ELR (cell line): ENCODE measurements around the gene LRIG1.

ENCODE experiments used
- DNase-seq: peaks from one replicate; pipeline ENCODE4 v3.0.0-alpha.2; 2015; ENCODE audit warnings: low read depth

Gene LRIG1

DNA sequence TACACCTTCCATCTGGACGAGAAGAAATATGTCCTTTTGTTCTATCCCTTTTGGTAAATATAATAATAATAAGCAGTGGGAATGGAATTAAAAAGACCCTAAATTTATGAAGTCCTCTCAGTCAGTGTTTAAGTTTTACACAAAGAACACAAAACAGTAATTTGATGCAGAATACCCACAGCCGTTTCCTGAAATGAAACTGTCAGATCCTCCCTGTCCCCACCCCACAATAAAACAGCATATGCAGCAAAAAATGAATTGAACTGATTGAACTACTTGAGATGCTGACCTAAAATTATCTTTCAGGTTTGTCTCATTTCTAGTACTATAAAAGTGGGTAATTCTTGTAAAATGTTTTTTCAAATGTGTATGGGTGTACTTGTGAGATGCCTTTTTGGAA, 2.2 kb upstream of the LRIG1 start:
- no peak for DNase-seq

DNA sequence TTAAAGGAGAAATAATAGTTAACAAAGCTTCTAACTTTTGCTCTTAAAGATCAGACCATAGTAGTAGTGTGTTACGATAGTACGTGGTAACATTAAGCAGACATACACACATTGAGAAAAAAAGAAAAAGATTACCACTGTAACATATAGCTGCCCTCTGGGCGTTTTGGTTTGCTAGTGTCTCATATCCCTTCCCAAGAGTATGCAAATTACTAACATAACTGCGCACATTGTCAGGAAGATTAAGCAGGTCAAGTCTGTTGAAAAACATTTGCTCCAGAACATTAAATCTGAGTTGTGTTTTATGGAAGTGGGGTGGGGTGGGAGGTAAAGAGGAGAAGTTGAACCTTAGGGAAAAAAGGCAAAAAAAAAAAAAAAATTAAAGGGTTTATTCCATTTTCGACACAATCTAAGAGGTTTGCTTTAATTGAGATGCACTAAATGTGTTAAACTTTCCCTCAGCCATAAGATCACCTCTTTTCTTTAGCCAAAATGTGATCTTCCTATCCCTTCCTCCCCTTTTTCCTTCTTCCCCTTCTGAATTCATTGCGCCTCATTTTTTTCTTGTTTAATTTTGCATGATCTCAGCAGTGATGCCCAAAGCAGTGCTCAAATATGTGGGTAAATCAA, 1.5 kb upstream of the LRIG1 start:
- peak; percentile 33 for DNase-seq

DNA sequence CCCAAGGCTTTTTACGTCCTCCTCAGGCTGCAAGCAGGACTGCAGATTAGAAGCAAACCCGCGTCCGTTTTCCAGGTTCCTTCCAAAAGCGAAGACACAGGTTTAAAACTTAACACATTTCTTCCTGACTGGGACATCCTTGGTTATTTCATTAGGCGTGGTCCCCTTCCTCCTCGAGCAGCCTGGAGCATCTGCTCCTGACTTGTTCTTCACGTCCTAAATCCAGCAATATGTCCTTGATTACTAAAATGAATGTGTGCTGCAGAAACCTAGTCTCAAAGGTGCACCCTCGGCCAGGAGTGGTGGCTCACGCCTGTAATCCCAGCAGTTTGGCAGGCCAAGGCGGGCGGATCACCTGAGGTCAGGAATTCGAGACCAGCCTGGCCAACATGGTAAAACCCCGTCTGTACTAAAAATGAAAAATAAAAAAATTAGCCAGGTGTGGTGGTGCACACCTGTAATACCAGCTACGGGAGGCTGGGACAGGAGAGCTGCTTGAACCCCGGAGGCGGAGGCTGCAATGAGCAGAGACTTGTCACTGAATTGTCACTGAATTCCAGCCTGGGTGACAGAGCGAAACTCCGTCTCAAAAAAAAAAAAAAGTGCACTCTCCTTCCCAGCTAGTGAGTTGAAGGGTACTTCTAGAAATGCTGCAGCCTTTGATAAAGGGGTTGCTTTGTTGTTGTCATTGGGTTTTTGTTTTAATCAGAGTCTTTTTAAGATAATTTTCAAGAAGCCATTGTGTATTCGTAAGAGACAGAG, 842 bp upstream of the LRIG1 start:
- no peak for DNase-seq

DNA sequence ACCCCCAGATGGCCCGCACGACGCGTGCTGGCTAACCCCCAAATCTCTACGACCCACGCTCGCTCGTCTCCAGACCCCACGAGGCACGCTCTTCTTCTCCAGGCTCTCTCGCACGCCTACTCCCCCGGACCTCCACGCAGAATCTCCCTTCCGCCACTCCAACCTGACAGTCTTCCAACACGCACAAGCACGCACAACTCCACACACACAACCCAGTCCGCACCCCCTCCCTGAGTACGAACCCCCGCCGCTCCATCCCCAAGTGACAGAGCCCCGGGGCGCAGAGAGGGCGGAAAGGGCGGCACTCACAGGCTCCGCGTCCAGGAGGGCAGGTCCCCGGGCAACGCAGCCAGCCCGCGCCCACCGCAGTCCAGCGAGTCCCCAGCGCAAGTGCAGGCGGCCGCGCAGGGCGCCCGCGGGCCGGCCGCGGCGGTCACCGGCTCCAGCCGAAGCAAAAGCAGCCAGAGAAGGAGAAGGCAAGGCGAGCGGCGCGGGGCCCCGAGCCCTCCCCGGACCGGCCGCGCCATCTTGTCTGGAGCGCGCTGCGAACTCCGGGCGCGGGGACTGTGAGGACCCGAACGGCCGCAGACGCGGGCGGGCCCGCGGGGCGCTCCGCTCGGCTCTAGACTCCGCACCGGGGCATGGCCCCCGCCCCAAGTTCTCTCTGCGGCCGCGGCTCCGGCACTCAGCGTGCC, 794 bp downstream of the LRIG1 start:
- DNase-seq = peak; percentile 40

DNA sequence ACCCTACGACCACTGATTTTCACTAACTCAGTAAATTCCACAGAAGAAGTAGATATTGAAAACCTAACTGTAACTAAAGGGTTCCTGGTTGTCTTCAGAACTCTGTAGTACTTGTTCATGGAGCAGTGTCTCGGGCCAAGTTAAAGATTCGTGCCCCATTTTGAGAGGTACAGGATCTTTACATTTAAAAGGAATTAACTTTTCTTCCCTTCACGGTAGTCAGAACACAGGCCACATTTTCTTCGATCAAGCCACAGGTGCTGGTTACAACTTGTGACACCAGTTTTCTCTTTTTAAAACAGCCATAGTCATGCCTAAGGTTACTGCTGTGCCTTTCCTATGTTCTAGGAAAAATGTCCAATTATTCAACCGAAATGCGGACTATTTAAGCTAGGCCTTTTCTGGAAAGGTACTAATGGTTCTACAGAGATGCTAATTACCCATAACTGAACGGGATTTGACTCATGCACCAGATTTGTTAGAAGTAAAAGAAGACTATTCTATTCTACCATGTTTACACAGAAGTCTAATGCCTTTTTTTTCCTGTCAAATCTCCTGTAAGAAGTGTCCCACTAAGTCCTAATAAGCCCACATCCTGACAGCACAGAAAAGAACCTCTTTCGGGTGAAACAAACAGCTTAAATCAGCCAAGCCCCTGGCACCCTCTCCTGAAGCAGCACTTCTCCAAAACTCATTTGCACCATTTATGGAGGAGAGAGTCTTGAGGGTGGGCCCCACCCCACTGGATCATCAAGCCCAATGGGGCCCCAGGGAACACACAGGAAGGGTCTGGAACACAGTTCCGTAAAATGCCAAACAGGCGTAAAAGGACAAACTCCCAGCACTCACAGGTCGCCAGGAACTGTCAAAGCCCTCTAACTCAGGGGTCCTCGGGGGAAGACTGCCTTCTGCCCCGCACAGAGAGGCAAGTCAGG, 1.9 kb downstream of the LRIG1 start:
- DNase-seq = no peak

DNA sequence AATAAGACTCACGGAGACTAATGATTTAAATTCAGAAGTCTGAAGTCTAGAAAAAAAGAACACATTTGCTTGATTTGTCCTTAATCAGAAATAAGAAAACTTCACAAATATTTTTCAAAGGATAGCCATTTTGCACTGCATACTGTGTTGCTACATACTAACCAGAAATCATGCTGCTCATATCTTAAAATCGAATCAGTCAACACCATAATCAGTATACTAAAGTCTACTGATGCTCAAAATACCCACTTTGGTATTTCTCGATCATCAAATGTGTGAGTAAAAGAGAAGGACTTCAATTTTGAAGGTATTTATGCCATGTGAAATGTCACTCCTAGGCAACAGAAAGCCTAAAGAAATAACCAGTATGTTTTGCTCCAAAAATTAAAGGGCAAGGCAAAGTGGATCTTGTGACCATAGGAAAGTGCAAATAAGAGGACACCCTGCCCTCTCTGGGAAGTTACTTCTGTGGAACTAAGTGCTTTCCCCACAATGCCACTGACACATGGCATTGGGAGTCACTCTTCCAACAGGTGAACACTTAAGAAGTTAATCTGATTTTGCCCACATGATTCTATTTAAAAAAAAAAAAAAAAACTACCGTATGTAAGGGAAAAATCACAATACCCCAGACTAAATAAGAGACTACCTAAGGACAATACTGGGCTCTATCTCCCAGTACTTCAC, 2.7 kb downstream of the LRIG1 start:
- DNase-seq = no peak

DNA sequence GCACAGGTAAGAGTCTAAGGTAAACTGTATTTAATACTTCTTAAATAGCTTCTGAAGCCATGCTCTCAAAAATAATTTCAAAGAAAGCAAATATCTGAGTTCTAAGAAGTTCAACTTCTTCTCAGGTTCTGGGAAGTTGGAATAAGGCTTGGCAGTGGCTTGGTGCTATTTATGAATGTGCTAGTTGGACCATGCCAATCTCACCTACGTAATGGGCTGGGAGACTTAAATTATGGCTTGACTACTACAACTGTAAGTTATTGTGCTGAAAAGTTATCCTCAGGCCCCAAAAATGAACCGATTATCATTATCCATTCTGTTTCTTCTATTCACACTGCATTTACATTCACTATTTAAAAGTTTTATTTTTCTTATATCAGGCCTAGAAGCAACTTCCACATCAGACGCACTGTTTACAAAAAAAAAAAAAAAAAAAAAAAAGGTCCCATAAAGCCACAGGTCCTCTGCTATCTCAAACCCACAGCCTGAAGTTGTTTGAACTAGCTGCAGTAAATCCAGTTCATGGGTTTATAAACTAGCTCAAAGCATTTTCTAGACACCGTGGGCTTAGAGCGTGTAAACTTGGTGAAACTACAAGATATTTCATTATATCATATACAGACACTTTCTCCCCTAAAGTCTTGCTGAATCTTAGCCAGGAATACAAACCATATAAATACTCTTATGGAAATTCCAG, 3.4 kb downstream of the LRIG1 start:
- DNase-seq = no peak

DNA sequence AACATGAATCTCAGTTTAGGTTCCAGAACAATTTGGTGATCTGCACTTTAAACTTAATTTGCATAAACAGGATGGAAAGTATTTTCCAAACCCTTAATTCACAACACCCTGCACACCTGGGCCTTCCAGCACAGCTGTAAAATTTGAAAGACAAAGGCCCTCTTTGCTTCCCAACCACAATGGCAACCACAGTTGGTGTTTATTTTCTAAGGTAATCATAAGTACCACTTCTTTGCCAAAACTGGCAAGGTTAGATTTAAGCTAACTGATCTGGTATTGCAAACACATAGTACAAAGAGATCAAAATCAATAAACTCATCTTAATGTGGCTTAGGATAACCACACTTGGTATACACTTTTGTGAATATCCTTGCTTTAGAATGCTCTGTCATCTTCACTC, 4.1 kb downstream of the LRIG1 start:
- no peak for DNase-seq

DNA sequence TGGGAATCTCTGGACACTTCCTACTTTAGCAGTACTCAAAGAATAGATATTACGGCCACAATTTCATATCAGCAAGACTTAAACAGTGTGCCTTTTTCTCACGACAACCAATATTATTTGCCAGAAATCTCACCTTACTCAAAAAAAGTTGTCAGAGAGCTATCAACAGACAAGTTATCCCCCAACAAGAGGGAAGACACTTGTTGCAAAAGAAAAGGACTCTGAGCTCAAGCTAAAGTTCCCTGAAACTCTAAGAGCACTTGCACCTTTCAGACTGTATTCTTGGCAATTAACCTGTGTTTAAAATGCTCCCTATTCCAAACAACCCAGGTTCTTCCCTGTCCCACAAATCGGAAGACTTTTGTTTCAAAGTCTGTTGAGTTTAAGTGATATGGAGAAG, 4.5 kb downstream of the LRIG1 start:
- no peak for DNase-seq

DNA sequence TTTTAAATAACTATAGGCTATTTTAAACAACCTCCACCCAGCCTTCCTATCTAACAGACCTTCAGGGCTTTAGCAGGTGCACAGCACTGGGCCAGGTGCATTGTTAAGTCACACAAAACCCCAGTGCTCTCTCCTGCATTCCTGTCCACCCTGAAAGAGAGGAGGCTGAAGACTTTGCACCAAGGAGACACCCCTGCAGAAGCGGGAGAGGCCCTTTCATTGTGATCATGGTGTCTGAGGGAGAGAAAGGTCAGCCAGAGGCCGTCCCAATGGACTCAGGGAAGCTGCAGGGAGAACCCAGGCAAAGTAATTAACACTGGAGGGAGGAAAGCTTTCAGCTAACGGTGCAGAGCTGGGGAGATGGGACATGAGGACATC, 5.2 kb downstream of the LRIG1 start:
- no peak for DNase-seq

DNA sequence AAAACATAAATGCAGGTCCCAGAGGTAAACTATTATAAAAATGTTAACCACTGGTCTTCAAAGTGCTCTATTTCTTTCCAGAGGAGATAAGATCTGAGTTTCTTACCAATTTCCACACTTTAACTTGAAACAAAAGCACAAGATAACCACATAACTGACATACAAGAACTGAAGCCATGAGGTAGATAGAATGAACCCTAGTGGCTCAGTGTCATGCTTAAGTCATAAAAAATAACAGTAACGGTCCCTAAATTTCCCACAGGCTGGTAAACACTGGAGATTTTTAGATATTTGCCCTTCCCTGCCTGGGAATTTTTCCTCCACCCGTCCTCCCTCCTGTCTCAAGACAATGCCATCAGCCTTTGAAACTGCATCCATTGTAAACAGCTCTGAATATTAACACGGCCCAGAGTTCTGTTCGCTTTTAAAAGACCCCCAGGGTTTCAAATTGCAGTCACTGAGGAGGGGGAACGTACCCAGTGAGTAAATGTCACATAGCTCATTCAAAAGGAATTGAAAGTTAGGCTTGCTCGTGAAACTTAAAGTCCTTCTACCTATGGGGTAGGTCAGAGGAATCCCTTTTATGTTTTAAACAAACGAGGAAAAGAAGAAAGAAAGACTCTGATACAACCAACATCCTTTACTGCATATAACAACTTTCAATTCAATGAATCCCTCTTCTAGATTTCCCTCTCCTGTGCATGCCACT, 5.7 kb downstream of the LRIG1 start:
- no peak for DNase-seq

DNA sequence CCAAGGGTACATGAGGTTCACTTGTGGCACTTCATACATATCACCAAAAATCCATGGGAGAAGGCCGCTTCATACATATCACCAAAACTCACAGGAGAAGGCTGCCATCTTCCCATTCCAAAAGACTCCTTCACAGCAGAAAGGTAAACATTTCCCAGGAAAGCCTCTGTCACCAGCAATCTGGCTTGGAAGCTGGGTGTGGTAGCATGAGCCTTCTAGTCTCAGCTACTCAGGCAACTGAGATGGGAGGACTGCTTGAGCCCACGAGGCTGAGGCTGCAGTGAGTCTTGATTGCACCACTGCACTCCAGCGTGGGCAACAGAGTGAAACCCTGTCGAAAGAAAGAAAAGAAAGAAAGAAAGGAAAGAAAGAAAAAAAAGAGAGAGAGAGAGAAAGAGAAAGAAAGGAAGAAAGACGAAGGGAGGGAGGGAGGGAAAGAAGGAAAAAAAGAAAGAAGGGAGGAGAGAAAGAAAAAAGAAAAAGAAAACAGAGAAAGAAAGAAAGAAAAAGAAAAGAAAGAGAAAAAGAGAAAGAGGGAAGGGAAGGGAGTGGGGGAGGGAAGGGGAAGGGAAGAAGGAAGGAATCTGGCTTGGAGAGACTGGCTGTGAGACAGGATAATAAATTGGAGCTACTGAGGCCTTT, 7.2 kb downstream of the LRIG1 start:
- DNase-seq = no peak

DNA sequence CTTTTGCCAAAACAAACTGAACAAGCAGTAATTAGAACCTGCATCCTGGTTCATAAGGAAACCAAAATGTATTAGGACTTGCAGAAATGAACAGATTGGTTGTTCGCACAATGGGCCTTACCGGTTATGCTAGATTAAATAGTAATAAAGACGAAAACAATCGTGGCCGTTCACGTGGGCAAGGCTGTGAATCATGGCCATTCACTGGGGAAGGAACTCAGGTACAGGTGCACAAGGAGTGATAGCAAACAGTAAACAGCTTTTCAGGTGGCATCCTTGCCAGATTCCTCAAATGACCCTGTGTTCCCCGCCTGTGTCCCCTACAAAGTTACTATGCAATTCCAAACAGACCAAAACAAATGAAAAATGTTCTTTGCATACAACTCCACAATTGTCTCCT, 8.2 kb downstream of the LRIG1 start:
- no peak for DNase-seq

DNA sequence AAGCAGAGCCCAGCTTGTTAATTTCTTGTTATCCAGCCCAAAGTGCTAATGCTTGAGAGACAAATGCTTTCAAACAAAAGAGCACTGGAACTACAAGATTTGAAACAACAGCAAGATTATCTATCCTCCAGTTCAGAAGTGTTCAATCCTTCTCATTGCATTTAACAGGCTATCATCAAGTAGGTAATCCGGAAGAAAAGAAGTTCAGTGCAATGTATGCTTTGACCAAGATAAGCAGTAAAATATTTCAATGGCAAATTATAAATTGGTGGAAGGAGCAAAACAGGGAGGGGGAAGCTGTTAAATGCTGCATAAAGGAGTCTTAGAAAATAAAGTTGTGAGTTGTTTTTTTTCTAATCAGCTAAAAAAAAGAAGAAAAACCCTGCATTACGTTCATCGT, 8.8 kb downstream of the LRIG1 start:
- DNase-seq = no peak

DNA sequence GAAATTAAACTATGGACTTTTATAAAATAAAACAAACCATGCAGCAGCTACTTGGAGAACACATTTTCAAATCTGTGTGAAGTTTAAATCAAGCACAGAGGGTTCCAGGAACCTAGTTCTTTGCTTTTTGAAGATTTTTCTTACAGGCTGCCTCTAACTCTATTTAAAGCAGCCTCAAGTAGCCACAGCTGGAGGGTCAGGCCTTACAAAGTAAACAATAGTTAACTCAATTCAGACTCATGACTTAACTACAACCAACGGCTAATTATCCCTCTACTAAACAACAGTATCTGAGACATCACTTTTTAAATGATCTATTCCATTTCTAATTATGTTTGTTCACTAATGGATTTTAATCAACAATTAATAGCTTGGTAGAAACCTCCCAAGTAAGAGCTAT, 9.8 kb downstream of the LRIG1 start:
- DNase-seq = no peak

DNA sequence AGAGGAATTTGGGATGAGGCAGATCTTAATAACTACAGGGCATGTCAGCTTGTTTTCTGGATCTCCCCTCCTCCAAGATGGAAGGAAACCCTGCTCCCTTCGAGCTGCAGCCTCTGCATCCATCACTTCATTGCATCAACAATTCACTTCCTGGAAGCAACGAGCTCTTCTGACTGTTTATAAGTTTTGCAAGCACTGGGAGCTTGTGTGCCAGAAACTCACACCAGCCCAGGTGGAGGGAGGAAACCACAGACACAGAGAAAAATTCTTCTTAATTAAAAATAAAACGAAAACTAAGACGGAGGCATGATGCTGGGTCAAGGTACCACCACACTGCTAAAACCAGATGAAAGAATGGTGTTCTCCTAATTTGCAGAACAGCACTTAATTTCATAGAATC, 10.6 kb downstream of the LRIG1 start:
- no peak for DNase-seq

DNA sequence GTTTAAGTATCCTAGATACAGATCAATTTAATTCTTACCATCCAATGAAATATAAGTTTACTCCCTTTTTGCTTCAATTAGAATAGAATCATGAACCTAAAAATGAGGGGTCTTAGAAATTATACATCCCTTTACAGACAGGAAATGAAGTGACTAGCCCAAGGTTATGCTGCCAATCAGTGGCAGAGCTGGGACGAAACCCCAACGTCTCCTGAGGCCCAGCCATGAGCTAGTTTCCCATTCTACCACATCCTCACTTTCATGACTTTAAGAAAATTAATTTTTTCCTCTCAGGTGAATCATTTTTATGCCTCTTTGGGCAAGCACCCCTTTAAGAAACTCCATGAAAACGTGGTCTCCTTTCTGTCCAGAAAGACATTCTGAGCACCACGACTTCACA, 11.2 kb downstream of the LRIG1 start:
- no peak for DNase-seq

DNA sequence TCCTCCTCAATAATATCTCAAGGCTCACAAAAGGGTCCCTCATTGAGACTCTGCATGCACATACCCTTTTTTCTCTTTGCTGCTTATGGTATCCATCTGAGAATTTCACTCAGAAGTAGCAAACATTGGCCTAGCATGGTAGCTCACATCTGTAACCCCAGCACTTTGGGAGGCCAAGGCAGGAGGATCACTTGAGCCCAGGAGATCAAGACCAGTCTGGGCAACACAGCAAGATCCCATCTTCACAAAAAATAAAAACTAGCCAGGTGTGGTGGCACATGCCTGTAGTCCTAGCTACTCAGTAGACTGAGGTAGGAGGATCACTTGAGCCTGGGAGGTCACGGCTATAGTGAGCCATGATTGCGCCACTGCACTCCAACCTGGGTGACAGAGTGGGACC, 11.7 kb downstream of the LRIG1 start:
- DNase-seq = no peak

DNA sequence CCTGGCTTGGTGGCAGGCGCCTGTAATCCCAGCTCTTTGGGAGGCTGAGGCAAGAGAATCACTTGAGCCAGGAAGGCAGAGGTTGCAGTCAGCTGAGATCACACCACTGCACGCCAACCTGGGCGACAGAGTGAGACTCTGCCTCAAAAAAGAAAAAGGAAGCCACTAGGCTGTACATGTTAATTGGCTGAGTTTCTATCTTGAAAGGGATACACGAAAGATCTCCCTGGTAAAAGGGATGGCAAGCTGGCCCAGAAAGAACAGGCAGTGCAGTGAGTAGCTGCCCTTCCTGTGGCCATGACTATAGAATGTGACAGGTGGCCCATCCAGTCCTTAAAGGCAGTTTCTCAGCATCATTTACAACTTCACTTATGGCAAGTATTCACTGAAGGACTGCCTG, 12.3 kb downstream of the LRIG1 start:
- no peak for DNase-seq

DNA sequence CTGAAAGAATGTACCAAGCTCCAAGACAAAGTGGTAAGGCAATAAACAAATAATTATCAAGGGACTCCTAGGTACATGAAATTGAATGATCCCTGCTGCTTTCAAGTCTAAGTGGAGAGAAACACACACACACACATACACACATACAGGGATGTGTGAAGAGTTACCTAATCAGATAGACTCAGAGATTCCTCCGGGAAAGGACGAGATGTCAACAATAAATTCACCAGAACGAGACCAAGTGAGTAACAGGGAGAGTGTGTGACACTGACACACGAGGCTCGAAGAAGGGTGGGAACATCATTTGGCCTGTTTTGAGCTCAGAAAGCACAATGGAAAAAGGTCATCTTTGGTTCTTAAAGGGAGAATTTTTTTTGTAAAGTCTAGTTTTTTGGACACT, 13.4 kb downstream of the LRIG1 start:
- DNase-seq = no peak
